Activated CD4-positive, alpha-beta T cell treated with anti-CD3 and anti-CD28 coated beads, Interleukin-2, amount 50 U/mL, for 24 hours (primary cell): ENCODE measurements around the gene SETD4.
A peak's percentile ranks its signal among the peaks of the same experiment; 100 is the strongest.
"Not testable (repeated sequence)": the region's sequence is repeated elsewhere in the genome, so short reads cannot be mapped to it uniquely, and the experiment has no call there.

Source experiments
- DNase-seq, 2 donors: peaks; one replicate each; pipeline ENCODE4 v3.0.0-alpha.2; 2020; ENCODE audit warnings: low read depth in 1 of 2, low spot score in 1 of 2

SETD4 gene

DNA sequence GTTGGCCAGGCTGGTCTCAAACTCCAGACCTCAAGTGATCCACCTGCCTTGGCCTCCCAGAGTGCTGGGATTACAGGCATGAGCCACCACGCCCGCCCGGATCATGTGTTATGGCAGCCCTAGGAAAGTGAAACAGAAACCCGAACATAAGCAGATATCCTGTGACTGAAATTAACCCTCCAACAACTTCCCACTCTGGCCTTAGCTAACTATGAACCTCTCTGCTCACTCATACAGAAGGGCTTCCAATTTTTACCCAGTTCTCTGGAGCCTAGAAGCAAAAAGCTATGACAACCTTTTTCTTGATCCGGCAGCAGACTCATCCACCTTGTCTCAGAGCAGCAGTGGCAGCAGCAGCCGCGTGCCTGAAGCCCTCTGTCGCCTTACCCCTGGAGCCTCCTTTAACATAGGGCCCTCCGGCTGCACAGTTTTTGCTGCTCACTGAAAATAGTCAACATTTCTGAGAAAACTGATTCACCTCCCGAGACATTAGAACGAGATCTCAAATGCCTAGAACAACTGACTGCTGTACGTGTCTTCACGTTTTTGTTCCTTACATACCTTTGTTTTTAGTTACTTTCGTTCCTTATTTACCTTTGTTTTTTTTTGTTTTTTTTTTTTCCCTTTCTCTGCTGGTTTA is 18.8 kb upstream of the SETD4 start:
- DNase-seq = peak; percentile 7 to 10

DNA sequence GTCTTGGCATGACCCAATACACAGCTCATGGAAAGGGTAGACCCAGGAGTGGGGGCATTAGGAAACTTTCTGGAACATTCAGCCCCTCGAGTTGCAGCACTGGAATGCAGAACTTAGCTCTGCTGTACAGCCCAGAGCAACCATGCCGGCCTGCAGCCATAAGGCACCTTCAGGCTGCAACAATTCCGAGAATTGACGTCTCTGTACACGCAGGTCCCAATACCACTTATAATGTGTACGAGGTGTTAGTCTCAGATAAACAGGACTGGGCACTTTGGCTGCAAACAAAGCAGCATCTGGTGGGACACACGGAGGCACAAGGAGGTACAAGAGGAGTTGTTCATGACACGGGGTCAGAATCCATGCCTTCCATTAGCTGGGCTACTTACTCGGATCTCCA is 17.4 kb upstream of the SETD4 start:
- no peak for DNase-seq

DNA sequence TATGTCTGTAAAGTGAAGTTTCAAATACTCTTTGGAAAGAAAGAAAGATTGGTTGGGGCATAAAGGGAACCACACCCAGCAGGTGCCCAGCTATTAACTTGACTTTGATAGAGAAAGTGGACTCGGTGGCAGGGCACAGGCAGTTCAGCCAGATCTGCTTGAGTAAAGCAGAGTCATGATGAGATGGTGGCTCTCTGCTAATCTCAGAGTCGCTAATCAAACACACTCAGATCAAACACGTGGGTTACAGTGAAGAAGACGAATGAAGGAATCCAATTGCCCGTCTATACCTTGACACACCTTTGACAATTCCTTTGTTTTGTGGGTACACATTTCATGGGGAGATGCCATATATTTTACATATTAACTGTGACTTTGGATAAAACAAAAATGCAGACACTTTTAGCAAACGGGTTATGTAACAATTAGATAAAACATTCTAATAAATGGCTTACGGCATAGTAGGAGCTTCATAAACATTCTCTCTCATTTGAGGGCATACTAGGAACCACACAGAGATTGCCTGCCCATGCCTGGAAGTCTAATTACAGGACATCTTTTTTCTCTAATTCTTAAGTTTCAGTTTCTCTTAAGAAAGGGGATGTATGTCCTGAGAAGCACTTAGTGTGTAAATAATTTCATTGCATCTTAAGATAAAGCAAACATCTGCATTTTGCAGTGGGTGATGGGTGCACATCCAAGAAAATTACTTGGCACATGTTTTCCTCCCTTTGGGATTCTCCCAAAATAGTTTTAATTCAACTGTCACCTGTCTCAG is 16.7 kb upstream of the SETD4 start:
- DNase-seq = no peak

DNA sequence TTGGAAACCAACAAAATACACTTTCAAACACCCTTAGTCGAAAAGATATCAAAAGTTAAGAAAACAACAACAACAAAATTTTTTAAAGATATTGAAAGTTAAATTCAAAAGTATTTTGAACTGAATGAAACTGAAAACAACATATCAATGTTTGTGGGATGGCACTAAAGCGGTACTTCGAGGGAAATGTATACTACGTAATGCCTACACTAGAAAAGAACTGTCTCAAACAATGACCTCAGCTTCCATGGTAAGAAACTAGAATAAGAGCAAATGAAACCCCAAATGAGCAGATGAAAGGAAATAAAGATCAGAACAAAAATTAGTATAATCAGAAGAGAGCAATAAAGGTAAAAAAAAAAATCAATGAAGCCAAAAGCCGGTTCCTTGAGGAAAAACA is 15.6 kb upstream of the SETD4 start:
- no peak for DNase-seq

DNA sequence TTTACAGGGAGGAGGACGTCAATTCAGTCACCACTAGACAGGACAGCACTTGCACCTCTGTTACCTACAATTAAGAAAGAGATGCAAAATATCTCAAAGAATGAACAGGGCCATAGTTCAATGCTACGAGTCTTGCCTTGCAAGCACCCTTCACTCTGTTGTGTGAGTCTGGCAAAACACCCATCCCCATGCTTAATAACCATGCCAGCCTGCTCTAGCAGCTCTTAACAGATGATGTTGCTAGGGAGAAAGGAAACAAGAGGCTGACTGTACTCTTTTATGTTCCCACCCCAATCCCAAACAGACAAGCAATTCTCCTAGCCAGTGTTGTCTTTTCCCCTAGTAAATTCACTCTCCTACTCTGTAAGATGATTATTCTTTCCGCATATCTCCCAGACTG is 14.8 kb upstream of the SETD4 start:
- DNase-seq = no peak

DNA sequence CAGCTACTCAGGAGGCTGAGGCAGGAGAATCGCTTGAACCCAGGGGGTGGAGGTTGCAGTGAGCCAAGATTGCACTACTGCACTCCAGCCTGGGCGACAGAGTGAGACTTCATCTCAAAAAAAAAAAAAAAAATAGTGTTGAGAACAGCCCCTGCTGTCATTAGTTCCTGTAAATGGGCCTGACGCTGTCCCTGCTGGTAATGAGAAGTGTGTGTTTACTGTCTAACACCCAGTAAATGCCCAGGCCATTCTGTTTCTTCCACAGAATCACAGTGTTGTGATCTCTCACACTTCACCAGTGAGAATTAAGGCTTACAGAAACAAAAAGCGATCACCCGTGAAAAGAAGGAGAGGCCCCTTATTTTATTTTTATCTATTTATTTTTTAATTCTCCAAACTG is 13.6 kb upstream of the SETD4 start:
- DNase-seq = not testable (repeated sequence)

DNA sequence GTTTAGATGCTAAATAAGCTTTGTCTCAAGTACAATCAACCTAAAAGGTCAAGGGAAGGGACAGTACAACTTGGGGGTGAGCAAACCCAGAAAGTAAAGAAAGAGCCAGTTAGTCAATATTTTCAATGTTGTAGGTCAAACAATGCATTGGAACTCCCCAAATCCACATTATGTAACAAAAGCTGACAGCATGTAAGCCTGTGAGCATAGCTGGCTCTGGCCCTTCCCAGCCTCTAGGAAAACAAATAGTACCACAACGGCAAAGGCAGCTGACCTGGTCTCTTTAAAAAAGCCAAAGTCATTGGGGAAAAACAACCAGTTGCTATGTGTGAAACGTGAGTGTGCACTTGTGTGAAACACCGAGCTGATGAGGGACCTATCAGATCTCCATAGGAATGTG is 12.9 kb upstream of the SETD4 start:
- no peak for DNase-seq

DNA sequence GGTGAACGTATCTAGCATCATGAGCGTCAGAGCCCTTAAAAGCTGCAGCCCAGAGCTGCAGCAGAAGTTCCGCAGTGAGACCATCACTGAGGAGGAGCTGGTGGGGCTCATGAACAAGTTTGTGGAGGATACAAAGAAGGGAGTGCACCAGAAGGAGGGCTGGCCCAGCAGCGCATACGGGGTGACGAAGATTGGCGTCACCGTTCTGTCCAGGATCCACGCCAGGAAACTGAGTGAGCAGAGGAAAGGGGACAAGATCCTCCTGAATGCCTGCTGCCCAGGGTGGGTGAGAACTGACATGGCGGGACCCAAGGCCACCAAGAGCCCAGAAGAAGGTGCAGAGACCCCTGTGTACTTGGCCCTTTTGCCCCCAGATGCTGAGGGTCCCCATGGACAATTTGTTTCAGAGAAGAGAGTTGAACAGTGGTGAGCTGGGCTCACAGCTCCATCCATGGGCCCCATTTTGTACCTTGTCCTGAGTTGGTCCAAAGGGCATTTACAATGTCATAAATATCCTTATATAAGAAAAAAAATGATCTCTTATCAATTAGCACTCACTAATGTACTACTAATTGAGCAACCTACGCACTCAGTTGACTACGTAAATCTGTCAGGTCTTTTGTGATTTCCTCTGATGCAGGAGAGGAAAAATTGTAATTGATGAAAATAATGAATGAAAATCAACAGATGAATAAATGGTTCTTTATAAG is 12.3 kb upstream of the SETD4 start:
- DNase-seq = no peak

DNA sequence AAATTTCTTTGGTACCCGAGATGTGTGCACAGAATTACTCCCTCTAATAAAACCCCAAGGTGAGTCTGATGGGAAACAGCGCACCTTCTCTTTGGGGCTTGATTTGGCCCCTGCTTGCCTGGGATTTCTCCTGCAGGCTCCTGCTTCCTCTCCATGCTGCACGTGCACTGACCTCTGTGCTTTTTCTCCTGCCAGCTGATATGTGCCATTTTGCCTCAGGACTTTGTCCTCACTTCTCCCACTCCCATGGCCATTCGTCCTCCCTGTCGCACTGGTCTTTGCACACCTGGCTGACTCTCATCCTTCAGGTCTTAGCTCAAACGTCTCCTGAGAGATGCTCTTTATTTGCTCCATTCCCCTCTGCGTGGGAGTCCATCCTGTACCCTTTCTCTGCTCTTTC is 10.7 kb upstream of the SETD4 start:
- no peak for DNase-seq

DNA sequence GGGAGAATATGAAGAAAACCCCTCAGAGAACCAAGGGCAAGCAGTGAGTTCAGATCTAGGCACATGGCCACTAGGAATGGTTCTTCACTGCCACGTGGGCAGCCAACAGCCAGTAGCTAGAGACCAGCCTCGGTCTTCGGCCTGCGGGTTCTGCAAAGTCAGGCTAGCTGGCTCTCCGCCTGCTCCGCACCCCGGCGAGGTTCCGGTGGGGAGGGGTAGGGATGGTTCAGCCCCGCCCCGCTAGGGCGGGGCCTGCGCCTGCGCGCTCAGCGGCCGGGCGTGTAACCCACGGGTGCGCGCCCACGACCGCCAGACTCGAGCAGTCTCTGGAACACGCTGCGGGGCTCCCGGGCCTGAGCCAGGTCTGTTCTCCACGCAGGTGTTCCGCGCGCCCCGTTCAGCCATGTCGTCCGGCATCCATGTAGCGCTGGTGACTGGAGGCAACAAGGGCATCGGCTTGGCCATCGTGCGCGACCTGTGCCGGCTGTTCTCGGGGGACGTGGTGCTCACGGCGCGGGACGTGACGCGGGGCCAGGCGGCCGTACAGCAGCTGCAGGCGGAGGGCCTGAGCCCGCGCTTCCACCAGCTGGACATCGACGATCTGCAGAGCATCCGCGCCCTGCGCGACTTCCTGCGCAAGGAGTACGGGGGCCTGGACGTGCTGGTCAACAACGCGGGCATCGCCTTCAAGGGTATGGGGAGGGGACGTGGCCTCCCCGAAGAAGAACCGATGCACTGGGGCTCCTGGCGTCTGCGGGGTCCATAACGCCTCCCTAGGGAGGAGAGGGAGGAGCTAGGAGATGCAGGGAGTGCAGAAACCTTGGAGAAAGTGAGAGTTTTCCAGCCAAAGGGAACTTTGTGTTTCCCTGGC is 9.6 kb upstream of the SETD4 start, which contains the start of gene CBR1:
Gene CBR1, plus strand, starts transcription at position 312 of the 871 bp plus-strand sequence. Its CDS starts 92 bp downstream, at position 404.
- DNase-seq = peak; percentile 76 to 88

DNA sequence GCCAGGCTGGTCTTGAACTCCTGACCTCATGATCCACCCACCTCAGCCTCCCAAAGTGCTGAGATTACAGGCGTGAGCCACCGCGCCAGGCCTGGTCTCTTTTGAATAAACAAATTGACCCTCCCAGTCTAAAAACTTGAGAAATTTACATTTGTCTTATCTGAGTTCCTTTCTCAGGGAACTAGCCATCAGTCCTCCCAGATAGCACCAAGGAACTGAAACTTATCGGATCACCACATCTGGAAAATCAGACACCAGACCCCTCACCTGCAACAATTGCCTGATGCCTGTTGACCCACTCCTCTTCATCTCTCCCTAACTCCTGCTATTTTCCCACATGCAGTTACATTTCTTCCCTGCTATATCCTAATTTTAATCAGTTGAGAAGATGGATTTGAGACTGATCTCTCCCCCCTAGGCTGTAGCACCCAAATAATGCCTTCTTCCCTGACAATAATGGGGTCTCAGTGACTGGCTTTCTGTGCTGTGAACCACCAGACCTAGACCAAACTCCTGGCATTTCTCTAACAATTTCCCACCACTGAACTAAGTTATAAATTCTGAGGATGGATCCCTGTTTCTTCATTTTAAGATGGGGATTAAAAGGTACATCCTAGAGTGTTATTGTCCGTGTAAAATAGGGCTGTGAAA is 8.5 kb upstream of the SETD4 start:
- no peak for DNase-seq

DNA sequence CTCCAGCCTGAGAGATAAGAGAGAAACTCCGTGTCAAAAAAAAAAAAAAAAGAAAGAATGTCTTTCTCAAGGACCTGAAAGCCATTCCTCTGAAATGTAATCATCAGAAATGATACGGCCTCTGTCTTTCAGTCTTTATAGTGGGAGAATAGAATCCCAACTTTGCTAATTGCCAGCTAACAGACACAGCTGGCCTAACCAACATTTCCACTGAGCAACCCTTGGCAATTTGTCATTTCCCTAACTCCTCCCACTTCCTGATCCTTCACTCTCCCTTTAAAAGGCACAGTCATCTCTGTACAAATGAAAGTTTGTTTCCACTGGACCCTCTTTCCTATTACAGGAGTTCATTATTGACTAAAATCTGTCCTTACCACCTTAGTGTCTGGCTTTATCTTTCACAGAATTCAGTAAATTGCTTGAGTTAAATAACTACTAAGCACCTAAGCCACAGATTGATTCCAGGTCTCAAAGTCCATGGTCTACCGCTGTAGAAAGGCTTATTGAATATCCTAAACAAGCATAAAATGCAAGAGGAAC is 5.2 kb upstream of the SETD4 start:
- peak in 1 of 2 donors; percentile 12 for DNase-seq

DNA sequence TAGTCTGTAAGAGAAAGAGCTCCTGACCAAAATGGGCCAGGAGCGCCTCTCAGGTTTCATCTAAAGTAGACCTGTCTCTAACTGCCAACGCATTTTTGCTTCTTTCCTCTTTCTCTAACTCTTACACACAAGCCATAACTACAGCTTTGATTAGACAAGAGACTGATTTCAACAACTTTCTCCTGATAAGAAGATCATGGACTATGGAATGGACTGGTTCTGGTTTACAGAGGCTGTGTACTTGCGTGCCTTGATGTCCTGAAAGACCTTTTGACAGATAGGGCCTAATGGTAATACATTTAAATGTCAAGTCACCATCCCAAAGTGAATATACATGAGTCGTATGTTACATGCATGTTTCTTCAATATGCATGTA is 3.7 kb upstream of the SETD4 start:
- no peak for DNase-seq

DNA sequence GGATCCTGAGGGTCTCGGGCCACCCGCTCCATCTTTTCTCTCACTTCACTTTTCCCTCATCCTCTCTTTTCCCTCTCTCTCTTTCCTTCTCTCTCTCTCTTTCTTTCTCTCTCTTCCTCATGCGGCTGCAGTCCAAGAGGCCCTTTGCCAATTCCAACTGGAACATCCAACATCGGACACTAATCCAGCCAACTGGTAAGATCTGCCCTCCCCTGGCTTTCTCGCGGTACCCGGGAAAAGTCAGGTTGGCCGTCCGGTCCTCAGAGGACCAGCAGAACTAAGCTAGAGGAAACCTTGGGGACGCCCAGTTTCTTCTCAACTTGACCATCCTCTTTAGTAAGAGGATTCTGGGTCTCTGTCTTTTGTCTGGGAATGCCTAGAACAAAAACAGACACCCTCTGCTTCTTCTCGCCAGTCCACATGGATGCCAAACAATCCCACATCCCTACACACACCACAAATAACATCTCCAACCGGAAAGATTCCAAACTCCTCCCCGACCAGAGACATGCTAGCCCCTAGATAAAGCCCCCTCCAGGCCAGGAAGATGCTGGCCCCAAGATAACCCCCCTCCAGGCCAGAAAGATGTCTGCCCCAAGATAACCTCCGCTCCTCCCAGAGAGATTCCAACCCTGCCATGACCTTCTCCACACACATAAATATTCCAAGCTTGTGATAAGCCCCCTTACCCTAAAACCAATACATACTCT is 3.2 kb upstream of the SETD4 start:
- no peak for DNase-seq

DNA sequence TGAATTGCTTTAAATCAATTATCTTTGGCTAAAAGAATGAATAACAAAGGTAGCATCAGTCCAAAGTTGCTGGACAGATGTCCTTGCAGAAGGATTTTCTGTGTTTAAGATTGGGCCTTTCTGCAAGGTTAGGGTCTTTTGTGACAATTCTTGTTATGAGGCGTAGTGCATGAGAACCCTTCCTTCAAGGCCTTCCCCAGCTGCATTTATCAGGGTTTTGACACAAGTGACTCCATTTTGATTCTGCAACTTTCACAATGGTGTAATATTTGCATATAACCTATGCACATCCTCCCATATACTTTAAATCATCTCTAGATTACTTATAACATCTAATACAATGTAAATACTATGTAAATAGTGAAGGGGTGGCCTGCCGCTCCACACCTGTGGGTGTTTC is 1.1 kb upstream of the SETD4 start:
- DNase-seq = no peak

DNA sequence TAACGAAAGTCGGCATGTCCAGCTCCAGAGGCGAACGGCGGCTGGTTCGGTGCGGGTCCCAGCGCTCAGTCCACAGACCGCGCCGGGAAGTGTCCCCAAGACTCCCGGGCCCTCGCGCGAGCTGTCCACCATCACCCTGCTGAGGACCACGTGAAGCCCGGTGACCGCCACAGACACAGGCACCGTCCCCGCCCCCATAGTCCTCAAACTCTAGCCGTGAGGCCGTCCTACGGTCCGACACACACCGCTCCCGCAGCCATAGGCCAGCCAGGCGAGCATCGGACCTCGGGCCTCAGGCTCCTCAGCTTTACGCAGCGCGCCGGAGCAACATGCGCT is 535 bp downstream of the SETD4 start:
- peak in 1 of 2 donors; percentile 7 for DNase-seq

DNA sequence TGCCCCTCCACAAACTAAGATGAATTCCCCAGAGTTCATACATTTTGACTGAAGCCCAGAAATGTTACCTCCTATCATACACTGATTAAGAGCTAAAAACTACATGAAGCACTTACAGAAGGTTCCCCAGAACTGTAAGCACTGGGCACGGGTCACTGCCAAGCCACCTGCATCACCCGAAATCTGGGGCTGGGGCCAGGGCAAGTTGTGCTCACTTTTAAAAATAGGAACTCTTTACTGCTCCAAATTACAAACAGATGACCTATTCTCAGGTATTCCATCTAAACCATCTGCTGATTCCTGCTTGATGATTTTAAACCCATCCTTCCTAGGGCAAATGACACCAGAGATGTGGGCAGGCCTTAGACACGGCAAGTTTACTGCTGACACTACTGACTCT is 4.8 kb downstream of the SETD4 start:
- DNase-seq = no peak

DNA sequence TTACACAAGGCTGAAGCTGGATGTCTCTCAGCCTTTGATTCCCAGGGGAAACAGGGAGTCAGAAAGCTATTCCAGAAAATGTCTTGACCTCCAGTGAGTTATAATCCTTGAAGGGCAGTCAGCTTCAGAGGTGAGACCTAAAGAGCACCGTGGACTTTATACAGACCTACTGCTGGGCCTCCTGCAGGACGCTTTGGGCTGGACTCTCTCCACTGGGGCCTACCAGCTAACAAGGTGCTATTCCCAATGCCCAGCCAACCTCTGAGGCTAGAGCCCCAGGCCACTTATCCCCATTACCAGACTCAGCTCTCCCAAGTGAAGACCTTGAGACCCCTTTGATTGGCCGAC is 6.6 kb downstream of the SETD4 start:
- no peak for DNase-seq

DNA sequence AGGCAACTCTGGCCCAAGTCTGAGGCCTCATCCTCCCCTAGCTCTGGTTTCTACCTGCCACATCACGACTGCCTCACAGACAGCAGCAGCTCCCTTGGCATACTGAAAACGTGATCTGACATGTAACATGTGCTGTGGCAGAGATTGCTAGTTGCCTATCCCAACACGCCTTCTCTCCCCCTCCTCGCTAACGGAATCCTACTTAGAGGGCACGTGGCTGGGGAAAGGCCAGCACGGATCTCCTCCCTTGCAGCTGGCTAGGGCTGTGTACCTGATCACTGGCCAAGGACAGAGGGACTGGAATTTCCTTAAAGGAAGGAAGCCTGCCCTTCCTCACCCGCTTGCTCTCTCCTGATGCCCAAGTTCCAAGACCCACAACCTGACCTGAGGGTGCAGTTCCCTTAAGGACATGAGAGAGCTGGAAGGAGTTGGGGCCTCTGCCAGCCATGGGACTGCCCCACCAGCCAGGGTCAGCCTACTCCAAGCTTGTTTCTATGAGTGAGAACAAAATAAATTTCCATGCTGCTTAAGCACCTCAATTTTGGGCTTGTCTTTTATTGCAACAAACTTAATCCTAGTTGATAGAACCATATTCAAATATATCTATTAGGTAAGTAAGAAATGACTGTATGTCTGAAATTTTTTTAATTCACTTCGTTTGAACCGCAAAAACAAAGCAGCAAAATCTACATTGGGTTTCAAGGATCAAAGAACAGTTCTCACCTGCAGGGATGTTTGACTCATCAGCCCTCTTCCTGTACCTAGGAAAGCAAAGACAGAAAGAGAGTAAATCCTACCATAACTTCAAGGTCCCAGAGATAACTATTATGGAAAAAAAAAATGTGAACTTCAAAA is 7.2 kb downstream of the SETD4 start:
- DNase-seq = no peak
